ENCODE measurements around the gene CNTNAP5.

Gene CNTNAP5

DNA sequence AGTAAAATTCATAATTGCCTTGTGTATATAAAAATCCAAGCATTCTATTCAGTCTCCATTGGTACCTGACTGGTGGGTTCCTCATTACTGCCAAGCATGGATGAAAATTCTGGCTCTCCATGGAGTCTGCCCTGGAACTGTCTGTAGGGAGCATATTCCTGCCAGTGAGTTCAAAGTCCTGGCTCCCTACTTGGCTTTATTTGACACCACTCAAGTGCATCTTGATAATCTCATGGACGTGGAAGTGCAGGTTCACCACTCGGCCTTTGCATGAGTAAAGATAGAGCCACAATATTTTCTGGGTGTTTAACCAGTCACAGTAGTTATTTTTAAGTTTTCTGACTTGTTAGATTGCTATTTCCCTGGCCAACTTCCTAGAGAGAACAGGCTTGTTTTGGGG, 63.5 kb downstream of the CNTNAP5 start:
- no peak for ATAC-seq
- no peak for TF ChIP-seq PPARA (CRISPR knock-in tag; IDR thresholded peaks at IDR 0.05; ENCODE audit: borderline replicate concordance)
- no peak for TF ChIP-seq OSR1 (CRISPR knock-in tag; IDR thresholded peaks at IDR 0.05)
- TF ChIP-seq TSHZ2 (CRISPR knock-in tag; IDR thresholded peaks at IDR 0.05), result no peak
- TF ChIP-seq, protein P1, sequence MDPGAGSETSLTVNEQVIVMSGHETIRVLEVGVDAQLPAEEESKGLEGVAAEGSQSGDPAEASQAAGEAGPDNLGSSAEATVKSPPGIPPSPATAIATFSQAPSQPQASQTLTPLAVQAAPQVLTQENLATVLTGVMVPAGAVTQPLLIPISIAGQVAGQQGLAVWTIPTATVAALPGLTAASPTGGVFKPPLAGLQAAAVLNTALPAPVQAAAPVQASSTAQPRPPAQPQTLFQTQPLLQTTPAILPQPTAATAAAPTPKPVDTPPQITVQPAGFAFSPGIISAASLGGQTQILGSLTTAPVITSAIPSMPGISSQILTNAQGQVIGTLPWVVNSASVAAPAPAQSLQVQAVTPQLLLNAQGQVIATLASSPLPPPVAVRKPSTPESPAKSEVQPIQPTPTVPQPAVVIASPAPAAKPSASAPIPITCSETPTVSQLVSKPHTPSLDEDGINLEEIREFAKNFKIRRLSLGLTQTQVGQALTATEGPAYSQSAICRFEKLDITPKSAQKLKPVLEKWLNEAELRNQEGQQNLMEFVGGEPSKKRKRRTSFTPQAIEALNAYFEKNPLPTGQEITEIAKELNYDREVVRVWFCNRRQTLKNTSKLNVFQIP (CRISPR knock-in tag; IDR thresholded peaks at IDR 0.05; ENCODE audit: borderline replicate concordance, low read depth), result no peak
- no peak for TF ChIP-seq ARNTL (CRISPR knock-in tag; IDR thresholded peaks at IDR 0.05; ENCODE audit: borderline replicate concordance, low read depth)
- TF ChIP-seq PATZ1 (CRISPR knock-in tag; IDR thresholded peaks at IDR 0.05; ENCODE audit: borderline replicate concordance), result no peak
- TF ChIP-seq GLIS3 (CRISPR knock-in tag; IDR thresholded peaks at IDR 0.05), result no peak
- TF ChIP-seq CSDC2 (CRISPR knock-in tag; IDR thresholded peaks at IDR 0.05), result no peak
- TF ChIP-seq ISL1 (CRISPR knock-in tag; IDR thresholded peaks at IDR 0.05), result no peak
- TF ChIP-seq ESRRG (CRISPR knock-in tag; IDR thresholded peaks at IDR 0.05), result no peak
- TF ChIP-seq TOX (CRISPR knock-in tag; IDR thresholded peaks at IDR 0.05; ENCODE audit: borderline replicate concordance), result no peak
- TF ChIP-seq ZNF8 (CRISPR knock-in tag; IDR thresholded peaks at IDR 0.05), result no peak
- TF ChIP-seq BACH2 (CRISPR knock-in tag; IDR thresholded peaks at IDR 0.05; ENCODE audit: borderline replicate concordance), result no peak
- no peak for TF ChIP-seq ZFP3 (CRISPR knock-in tag; IDR thresholded peaks at IDR 0.05)

DNA sequence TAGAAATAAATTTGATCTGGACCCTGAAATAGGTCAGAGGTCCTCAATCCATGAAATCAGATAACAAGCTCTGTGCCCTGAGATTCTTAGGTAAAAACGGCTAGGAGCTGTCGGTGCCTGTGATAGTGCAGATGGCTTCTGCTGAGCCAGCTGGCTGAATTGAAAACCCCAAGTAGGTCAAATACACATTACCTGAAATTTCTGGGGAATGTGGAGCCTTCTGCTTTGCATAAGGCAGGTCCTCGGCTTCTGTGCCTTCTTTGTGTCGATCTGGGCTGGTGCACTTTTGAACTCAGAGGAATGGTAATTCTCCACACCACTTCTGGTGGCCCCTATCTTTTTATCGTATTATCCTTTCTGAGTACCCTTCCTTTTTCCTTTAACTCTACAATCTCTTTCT, 66.6 kb downstream of the CNTNAP5 start:
- ATAC-seq, result no peak
- TF ChIP-seq TOX (CRISPR knock-in tag; IDR thresholded peaks at IDR 0.05; ENCODE audit: borderline replicate concordance) (no peak), ZC3H10 (CRISPR knock-in tag; IDR thresholded peaks at IDR 0.05) (no peak), TCF4 (CRISPR knock-in tag; IDR thresholded peaks at IDR 0.05; ENCODE audit: borderline replicate concordance) (no peak), ARNTL (CRISPR knock-in tag; IDR thresholded peaks at IDR 0.05; ENCODE audit: borderline replicate concordance, low read depth) (no peak), ZFP3 (CRISPR knock-in tag; IDR thresholded peaks at IDR 0.05) (no peak), ZNF565 (CRISPR knock-in tag; conservative IDR thresholded peaks at IDR 0.05; ENCODE audit: low read depth) (no peak), PPARA (CRISPR knock-in tag; IDR thresholded peaks at IDR 0.05; ENCODE audit: borderline replicate concordance) (no peak), ESRRG (CRISPR knock-in tag; IDR thresholded peaks at IDR 0.05) (no peak), PATZ1 (CRISPR knock-in tag; IDR thresholded peaks at IDR 0.05; ENCODE audit: borderline replicate concordance) (no peak), CSDC2 (CRISPR knock-in tag; IDR thresholded peaks at IDR 0.05) (no peak), ISL1 (CRISPR knock-in tag; IDR thresholded peaks at IDR 0.05) (no peak), ZNF70 (CRISPR knock-in tag; IDR thresholded peaks at IDR 0.05) (no peak), ZFP30 (CRISPR knock-in tag; IDR thresholded peaks at IDR 0.05) (no peak), GLIS3 (CRISPR knock-in tag; IDR thresholded peaks at IDR 0.05) (no peak), RARB (CRISPR knock-in tag; IDR thresholded peaks at IDR 0.05) (no peak), SNAI2 (CRISPR knock-in tag; IDR thresholded peaks at IDR 0.05) (no peak), CSRNP3 (CRISPR knock-in tag; IDR thresholded peaks at IDR 0.05) (no peak)
- TF ChIP-seq, protein P2, sequence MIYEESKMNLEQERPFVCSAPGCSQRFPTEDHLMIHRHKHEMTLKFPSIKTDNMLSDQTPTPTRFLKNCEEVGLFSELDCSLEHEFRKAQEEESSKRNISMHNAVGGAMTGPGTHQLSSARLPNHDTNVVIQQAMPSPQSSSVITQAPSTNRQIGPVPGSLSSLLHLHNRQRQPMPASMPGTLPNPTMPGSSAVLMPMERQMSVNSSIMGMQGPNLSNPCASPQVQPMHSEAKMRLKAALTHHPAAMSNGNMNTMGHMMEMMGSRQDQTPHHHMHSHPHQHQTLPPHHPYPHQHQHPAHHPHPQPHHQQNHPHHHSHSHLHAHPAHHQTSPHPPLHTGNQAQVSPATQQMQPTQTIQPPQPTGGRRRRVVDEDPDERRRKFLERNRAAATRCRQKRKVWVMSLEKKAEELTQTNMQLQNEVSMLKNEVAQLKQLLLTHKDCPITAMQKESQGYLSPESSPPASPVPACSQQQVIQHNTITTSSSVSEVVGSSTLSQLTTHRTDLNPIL (CRISPR knock-in tag; IDR thresholded peaks at IDR 0.05; ENCODE audit: low read depth), result no peak
- TF ChIP-seq, protein P1 (CRISPR knock-in tag; IDR thresholded peaks at IDR 0.05; ENCODE audit: borderline replicate concordance, low read depth), result no peak

All from SK-N-SH treated with all-trans-retinoic acid at 6 μM for 48 hours (cell line).